ENCODE data around the gene PNPLA7.

Gene PNPLA7

DNA sequence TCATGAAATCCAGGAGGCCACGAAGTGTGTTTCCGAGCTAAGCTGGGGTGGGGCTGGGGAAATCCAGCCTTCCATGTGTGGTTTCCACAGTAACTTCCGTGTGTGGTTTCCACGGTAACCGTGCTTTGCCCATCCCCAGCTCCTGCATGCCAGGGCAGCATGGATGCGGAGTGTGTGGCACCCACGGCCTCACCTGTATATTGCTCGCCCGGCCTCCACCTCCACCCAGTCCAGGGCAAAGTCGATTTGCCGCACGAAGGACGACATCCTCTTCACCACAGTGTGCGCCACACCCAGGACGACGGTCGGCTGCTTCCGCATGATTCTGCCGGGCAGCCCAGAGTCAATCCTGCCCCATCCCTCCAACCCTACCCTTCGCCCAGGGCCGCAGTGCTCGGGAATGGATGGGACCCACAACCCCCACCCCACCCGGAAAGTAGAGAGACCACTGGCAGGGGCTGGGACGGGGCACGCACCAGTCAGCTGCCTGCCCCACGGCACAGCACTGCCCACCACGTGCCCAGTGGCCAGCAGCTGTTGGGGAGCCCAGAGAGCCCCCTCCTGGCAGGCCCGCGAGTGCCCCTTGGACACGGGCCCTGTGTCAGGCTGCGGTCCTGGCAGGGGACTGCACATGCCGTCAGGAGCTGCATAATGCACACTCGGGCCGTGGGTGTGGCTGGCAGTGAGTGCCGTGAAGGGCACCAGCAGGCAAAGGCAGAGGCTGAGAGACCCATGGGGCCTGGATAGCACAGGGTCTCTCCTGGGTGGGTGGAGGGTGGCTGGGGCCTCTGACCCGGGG is 52.1 kb downstream of the PNPLA7 start:
- in situ Hi-C loops (cut with MboI; ENCODE audit: low sequenced_read_pairs): no loop called here

DNA sequence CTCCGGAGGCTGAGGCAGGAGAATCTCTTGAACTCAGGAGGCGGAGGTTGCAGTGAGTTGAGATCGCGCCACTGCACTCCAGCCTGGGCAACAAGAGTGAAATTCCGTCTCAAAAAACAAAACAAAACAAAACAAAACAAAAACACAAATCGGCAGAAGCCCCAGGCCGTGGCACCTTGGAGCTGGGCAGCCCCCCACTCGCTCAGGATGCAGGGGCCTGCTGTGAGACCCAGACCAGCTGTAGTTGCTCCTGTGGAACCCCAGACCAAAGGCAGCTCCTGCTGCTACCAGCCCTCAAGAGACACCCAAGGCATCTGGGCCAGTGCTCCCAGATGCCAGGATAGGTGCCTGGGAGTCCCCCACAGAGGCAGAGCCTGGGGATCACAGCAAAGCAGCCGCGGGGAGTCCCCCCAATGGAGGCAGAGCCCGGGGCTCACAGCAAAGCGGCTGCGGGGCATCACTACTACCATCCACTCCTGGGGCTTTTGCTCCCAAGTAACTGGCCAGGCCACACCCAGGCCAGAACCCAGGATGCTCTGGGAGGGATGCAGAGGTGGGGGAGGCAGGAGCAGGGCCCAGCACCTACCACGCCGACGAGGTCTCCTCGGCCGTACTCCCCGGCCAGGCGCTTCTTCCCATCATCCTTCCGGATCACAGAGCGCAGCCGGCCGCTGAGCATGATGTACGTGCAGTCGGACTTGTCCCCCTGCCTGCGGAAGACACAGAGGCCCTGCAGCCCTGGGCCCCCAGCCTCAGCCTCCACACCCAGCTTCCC is 53.4 kb downstream of the PNPLA7 start:
- in situ Hi-C loops (cut with MboI; ENCODE audit: low sequenced_read_pairs): no loop called here

DNA sequence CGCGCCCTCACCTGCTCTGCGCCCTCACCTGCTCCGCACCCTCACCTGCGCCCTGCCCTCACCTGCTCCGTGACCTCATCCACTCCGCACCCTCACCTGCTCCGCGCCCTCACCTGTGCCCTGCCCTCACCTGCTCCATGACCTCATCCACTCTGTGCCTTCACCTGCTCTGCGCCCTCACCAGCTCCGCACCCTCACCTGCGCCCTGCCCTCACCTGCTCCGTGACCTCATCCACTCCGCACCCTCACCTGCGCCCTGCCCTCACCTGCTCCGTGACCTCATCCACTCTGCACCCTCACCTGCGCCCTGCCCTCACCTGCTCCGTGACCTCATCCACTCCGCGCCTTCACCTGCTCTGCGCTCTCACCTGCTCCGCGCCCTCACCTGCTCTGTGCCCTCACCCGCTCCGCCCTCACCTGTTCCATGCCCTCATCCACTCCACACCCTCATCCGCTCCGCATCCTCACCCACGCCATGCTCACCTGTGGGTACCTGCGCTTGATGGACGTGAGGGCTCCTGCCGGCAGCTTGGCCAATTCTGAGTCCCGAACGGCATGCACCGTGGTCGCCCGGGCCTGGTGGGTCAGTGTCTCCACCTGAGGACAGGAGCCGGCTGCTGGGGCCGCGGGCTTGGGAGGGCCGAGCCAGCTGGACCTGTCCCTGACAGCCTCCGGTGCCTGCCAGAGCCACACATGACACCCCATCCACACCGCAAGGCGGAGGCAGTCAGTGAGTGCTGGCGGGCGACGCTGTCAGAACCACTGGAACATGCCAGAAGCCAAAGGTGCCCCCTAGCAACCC is 55.5 kb downstream of the PNPLA7 start:
- in situ Hi-C loops (cut with MboI; ENCODE audit: low sequenced_read_pairs): no loop called here

DNA sequence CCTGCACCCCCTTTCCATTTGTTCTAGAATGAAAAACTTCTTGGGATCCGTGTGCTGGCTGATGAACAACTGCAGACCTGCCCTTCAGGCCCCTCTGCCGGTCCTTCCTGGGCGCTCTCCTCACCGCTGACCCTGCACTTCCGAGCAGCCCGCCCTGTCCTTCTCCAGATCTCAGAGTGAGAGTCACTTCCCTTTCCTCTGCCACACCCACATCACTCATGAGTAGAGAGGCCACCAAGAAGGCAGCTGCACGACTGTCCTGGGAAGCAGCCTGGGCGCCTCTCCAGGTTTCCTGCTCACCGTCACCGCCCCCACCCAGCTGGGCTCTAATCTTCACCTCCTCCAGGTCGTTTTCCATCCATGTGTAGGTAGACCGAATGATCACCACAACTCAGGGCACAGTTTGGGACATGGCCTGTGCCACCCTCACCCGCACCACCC is 56.1 kb downstream of the PNPLA7 start:
- in situ Hi-C loops (cut with MboI; ENCODE audit: low sequenced_read_pairs): no loop called here

- in situ Hi-C loops (cut with MboI; ENCODE audit: low sequenced_read_pairs): no loop called here
These were observed 56.7 kb downstream of the PNPLA7 start for GRCh38 chr9:137493364-137494103.

DNA sequence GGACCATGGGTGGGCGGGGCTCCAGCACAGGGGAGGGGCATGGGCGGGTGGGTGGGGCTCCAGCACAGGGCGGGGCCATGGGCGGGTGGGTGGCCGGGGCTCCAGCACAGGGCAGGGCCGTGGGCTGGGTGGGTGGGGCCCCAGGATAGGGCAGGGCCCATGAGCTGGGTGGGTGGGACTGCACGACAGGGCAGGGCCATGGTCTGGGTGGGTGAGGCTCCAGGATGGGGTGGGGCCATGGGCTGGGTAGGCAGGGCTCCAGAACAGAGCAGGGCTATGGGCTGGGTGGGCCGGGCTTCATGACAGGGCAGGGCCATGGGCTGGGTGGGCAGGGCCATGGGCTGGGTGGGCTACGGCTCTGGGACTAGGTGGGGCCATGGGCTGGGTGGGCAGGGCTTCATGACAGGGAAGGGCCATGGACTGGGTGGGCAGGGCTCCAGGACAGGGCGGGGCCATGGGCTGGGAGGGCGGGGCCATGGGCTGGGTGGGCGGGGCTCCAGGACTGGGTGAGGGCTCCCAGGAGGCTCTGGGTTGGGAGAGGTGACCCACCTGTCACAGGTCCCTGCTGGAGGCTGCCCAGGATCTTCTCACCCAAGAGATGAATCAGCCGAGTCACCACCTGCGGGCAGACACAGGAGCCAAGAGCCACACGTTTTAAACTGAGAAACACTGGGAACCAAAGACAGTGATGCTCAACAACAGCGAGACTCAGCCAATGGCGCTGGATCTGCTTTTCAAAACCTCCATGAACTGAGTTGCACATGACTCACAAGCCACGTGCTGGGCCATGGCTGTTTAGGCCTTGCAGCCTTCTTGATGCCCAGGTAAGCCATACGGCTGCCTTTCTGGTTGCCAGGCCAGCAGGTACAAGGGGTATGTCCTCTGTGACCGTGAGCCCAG is 57.5 kb downstream of the PNPLA7 start:
- in situ Hi-C loops (cut with MboI; ENCODE audit: low sequenced_read_pairs): no loop called here

- in situ Hi-C loops (cut with MboI; ENCODE audit: low sequenced_read_pairs): no loop called here
These were observed 58.3 kb downstream of the PNPLA7 start for GRCh38 chr9:137491735-137492432.

DNA sequence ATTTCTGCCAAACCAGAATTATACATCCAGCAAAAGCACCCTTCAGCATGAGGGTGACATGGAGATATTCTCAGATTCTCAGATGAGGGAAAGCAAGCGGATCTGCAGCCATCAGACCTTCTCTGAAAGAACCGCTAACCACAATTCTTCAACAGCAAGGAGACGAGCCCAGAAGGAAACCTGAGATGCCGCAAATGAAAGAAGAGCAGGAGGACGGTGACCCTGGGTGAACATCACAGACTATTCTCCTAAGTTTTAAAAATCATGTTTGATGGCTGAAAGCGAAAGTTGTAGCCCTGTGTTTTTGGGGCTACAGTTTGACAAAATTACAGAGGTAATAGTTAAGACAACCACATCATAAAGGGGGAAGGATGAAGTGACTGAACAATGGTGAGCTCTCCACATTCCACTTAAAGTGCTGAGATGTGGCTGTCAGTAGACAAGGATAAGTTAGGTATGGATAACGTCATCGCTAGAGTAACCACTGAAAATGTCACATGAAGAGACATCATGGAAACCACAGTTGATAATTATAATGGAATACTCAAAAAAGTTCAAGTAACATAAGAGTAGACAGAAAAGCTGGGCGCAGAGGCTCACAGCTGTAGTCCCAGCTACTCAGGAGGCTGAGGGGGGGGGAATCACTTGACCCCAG is 59.5 kb downstream of the PNPLA7 start:
- in situ Hi-C loops (cut with MboI; ENCODE audit: low sequenced_read_pairs): no loop called here

DNA sequence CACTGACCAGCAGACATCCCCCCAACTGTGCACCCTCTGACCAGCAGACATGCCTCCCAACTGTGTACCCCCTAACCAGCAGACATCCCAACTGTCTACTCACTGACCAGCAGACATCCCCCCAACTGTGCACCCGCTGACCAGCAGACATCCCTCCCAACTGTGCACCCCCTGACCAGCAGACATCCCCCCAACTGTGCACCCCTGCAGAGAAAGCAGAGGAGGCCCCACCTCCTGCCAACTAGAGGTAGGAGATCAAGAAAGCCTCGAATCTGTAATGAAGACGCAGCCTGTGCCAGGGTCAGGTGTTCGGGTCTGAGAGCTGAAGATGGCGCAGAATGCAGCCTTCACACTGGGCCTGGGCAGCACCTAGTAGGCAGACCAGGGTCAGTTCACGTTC is 61.3 kb downstream of the PNPLA7 start:
- in situ Hi-C loops (cut with MboI; ENCODE audit: low sequenced_read_pairs): no loop called here

- in situ Hi-C loops (cut with MboI; ENCODE audit: low sequenced_read_pairs): no loop called here
These were observed 61.9 kb downstream of the PNPLA7 start for GRCh38 chr9:137488327-137488653.

GRCh38 chr9:137487454-137488326 is 62.5 kb downstream of the PNPLA7 start:
- in situ Hi-C loops (cut with MboI; ENCODE audit: low sequenced_read_pairs): no loop called here

DNA sequence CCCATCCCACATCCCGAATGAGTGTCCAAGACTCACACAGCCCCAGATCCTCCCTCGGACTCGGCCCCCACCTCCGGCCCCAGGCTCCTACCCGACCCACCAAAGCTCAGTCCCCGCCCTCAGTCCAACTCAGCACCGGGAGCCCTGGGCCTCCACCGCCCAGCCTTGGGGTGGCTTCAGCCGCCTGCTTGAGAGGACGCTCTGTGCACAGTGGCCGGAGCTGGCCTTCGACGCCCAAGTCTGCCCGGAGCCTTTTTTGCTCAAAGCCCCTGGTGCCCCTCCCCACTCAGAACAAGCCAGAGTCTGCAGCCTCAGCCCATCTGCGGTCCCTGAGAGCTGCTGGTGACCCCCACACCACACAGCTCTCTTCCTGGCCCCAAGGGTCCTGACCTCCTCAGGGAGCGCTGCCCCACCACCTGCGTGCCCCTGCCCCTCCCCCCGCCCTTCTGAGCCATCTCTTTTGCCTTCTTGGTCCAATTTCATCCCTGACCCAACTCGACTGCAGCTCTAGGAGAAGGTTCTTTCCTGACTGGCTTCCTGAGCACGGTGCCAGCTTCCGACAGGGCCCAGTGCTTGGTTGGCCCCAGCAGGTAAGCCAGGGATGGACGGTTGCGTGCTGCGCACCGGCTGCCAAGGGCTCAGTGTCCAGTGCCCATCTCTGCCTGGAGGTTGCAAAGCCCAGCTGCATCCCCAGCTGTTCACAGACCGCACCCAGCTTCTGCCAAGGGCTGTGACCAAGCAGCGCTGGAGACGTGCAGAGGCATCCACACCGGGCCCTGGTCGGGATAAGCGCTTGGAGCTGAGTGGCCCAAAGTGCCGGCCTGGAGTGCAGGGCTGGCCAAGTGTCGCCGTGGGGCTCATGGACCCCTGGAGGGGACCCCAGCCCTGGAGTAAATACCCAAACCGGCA is 63.4 kb downstream of the PNPLA7 start:
- in situ Hi-C loops (cut with MboI; ENCODE audit: low sequenced_read_pairs): no loop called here

DNA sequence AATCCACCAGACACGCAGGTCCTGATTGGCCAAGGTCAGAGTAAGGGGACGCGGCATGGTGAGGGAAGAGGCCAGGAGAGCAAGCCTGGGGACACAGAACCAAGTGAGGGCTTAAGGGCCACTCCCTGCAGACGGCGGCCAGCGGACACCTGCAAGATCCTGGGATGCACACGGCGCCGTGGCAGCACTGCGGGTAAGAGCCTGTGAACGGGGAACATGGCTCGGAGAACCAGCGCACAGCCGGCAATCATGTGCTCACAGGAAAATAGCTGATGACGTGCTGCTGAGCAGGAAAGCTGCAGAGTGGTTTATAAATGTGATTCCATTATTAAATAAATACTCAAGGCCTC is 64.1 kb downstream of the PNPLA7 start:
- in situ Hi-C loops (cut with MboI; ENCODE audit: low sequenced_read_pairs): no loop called here

- in situ Hi-C loops (cut with MboI; ENCODE audit: low sequenced_read_pairs): no loop called here
These were observed 64.7 kb downstream of the PNPLA7 start for GRCh38 chr9:137485343-137486140.

DNA sequence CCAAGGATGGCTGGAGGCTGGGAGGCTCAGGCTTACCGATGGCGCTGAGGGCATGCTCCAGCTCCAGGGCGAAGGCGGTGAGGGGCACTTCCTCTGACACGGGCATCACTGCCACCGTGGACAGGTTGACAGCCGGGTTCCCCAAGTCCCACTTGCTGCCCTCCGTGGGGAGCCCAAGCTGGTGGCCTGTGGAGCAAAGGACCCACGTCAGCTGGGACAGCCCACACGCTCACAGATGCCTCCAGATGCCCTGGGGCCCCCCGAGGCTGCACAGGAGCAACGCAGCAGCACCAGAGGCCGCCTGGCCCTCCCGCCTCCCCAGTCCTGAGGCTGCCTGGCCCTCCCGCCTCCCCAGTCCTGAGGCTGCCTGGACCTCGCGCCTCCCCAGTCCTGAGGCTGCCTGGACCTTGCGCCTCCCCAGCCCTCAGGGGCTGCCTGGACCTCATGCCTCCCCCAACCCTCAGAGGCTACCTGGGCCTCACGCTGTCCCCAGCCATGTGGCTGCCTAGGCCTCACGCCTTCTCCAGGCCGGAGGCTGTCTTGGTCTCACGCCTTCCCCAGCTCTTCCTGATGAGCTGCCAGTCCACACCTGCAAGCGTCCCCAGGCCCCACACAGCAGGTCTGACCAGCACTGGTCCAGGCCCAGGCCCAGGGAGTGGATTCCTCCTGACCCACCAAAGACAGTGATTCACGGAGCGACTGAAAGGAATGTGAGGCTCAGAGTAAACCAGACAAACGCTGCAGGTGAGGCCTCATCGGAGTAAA is 65.5 kb downstream of the PNPLA7 start:
- in situ Hi-C loops (cut with MboI; ENCODE audit: low sequenced_read_pairs): no loop called here
